Measurements from ENCODE around the gene KDM3B.

DNA sequence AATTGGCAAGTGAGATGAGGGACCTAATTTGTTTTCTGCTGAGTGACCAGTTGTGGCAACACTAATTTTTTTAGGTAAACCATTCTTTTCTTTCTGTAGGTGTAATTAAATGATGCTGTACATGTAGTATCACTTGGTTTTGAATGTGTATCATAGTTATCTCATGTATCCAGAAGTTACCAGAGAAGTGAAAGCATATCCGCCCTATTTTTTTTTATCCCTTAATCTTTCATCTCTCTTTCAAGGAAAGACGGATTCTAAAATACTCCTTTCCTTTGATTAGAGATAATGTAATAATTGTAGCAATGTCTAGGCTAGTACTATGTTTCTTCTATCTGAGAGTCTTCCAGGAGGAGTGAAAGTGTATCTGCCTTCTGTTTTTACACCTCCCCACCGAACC lies 7.1 kb downstream of the KDM3B start:
- TF ChIP-seq GATA2 (IDR thresholded peaks at IDR 0.05; ENCODE audit: low read depth, low read length) (no peak), GATA3 (IDR thresholded peaks at IDR 0.05; ENCODE audit: low read depth, low read length) (no peak)
